ENCODE results near the gene CRYBA2.

Gene CRYBA2

GRCh38 chr2:219022616-219023015, 29.4 kb upstream of the CRYBA2 start:
- DNase-seq, result no peak

GRCh38 chr2:219022041-219022440, 28.8 kb upstream of the CRYBA2 start:
- no peak for DNase-seq

DNA sequence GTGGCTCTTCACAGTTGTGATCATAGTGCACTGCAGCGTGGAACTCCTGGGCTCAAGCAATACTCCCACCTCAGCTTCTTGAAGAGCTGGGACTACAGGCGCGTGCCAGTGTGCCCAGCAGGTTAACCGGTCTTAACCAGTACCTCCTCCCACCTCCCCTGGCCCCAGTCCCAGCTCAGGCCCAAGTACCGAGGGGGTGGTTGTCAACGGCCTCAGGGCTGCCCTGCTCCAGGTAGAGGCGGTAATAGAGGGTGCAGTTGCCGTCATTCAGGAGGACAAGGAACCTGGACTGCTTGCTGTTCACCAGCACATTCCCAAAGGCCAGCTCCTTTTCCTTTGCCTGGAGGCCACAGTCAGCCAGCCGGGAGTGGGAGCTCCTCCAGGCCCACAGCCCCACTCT, 28.4 kb upstream of the CRYBA2 start:
- no peak for DNase-seq

GRCh38 chr2:219020604-219021365, 27.6 kb upstream of the CRYBA2 start:
- DNase-seq, result no peak

- DNase-seq, result no peak
Observed at GRCh38 chr2:219019436-219019835, 26.2 kb upstream of the CRYBA2 start.

GRCh38 chr2:219018726-219019125, 25.5 kb upstream of the CRYBA2 start:
- DNase-seq, result no peak

GRCh38 chr2:219018286-219018685, 25.1 kb upstream of the CRYBA2 start:
- no peak for DNase-seq

DNA sequence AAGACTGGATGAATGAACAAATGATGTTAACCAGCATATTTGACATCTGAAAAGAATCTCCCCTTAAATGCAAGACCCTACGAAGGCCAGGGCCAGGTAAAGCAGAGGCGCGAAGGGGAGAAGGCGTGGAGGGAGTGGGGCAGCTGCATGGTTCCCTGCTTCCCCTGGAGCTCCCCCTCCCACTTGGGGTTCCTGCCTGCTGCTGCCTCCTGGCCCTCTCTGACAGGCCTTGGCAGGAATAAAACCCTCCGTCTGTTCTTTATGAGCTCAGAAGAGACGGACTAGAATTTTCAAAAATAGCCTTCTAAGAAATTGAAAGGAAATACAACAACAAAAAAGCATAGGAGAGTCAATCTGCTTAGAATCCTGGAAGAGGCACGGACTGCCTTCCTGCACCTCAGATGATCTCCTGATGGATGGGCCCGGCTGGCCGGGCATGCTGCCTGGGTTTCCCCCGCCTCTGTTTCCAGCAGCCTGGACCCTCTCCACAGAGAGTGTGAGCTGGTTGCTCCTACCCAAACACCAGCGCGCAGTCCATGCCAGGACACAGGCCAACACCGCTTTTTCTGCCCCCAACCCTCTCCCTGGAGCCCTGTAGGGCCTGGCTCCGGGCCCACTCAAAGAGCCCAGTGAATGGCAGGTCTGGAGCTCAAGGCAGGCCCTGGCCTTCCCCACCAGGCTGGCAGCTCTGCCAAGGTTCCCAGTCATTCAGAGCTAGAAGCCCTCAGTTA, 24.1 kb upstream of the CRYBA2 start:
- no peak for DNase-seq

GRCh38 chr2:219016721-219017120, 23.5 kb upstream of the CRYBA2 start:
- no peak for DNase-seq

DNA sequence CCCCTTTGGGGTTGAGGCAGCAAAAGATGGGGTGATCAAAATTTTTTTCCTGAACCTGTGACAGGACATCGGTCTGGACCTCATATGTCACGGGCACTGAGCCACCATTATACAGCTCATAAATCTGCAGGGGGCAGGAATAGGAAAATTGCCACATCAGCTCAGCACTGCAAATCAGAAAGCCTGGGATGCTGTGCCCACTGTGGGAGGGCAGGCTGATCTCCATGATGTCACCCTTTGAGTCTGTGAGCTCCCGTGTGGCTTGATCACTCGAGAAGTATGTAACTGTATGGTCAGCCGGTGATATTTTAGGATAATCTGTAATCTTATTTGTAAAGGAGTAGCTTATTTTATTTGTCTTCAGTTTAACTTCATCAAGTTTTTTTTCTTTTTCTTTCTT, 17.7 kb upstream of the CRYBA2 start:
- no peak for DNase-seq

DNA sequence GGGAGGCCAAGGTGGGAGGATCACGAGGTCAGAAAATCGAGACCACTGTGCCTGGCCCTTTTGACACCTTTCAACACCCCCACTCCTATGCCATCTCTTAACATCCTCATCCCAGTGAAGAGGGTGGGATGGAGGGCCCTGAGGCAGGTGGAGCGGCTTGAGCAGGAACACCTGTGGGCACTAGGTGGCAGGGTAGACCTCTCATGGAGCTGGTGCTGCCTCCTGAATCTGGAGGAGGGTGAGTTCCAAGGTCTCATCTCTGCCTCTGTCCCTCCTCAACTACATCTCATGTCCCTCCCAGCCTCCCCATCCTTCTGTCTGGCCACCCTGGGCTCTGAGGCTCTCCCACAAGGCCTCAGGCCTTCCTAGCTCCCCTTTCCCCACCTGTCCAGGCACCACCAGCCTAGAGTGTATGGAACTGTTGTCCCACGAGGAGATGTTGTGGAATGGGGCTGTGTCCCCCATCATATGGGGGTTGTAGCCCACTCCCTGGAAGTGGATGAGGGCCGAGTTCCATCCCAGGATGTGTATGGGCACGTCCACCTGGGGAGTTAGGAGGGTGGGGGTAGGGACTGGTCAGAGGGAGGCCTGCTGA, 17.0 kb upstream of the CRYBA2 start:
- DNase-seq, result no peak

- DNase-seq, result no peak
Observed at GRCh38 chr2:219009294-219009693, 16.1 kb upstream of the CRYBA2 start.

DNA sequence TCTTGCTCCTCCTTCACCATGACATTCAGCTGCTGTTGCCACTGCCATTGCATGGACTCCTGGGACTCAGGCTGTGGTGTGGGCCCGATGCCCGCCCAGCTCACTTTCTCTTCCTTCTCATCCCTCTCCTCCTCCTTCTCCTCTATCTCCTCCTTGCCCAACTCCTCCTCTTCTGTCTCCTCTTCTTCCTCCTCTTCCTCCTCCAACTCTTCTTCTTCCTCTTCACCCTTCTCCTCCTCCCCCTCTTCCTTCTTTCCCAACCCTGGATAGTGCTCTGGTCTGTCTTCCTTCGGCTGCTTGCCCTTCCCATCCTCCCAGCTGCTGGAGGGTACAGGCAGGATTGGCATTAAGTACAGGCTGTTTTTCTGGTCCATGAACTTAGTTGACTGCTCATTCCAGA, 10.8 kb upstream of the CRYBA2 start:
- no peak for DNase-seq

DNA sequence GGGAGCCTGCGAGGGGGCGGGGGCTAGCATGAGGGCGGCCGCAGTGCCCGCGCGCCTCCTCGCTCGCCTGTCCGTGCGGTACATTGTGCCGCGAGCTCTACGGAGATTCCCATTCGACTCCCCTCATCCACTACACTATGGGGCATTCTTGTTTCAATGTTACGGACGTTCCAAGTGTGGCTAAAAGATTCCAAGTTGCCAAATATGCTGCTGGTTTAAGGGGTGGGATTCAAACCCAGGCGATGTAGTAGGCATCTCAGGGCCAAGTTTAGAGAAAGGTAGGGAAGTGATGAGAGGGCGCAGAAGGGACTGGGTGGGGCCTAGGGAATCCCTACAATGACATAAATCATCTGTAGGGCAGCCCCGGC, 10.0 kb upstream of the CRYBA2 start:
- no peak for DNase-seq

- DNase-seq, result no peak
Observed at GRCh38 chr2:219002395-219003266, 9.4 kb upstream of the CRYBA2 start.

DNA sequence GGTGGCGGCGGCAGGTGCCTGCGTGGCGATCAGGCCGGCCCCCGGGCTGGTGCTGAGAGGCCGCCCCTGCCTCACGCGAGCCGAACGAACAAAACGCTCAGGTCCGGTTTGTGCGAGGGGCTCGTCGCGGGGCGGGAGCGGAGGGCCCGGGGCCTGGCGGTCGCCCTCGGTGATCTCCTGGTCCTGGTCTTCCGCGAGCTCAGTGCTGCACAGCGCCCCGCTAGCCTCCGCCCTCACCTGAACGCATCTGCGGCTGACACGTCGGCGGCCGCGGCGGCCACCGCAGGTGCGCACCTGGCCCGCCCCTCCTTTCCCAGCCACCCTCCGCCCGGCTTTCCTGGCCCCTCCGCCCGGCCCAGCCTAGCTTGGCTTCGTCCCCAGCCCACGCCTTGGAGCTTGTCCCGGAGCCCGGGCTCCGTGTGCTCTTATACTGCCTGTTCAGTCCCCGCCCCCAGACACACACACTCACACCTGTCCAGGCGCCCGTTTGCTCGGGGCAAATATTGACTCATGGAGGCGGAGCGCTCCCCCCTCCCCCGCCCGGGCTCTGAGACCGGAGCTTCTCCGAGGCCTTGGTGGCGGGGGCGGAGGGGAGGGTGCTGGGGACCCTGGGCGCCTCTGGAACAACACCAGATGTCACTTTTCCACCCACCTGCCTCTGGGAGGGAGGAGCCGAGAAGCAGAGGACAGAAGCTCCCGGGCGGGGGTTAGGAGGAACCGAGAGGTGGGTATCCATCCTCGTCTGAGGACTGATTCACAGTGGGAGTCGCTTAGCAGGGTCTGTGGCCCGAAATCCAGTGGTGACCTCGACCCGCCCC, 8.6 kb upstream of the CRYBA2 start:
- no peak for DNase-seq

- DNase-seq, result no peak
Observed at GRCh38 chr2:219001100-219001576, 7.9 kb upstream of the CRYBA2 start.

- DNase-seq, result no peak
Observed at GRCh38 chr2:219000569-219000960, 7.3 kb upstream of the CRYBA2 start.

GRCh38 chr2:218999881-219000568, 6.8 kb upstream of the CRYBA2 start:
- DNase-seq, result no peak

DNA sequence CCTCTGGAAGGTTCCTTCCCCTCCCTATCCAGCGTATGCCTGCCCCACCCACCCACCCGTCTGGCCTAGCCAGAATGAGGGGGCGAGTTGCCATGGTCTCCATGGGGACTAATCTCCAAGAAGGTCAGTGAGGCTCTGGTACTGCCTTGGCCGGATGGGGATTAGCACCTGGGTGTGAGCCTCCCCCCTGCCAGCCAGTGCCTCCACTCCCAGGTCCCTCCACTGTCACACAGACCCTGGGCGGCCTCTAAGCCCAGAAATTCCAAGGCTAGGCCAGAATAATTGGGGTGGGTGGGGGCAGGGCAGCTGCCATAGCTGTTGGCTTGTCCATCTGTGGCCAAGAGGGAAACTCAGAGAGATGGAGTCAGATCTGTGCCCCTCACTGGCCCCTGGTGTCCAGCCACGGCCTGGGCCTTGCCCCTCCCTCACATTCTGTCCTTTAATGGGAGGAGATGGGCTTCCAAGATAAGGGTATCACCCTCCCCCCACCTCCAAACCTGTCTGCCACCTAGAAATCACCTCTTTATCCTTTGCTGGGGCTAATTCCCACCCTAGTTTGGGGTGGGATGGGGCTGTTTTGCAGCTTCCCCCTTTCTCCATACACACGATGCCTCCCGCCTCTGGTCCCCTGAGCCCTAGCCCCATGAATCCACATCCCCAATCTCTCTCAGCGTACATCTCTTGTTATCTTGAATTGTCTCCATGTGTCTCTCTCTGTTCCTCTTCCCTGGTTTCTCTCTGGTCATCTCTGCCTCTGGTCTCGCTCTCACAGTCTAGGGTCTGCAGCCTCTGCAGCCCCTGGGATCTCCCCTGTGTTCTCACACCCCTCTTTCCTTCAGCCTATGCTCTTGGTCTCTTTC, 6.0 kb upstream of the CRYBA2 start:
- no peak for DNase-seq
